GM19035 (cell line): ENCODE measurements around the gene TSTD1.

Experiments
- ATAC-seq: cut with Tn5 transposase; IDR thresholded peaks from one replicate; pipeline ENCODE4 v1.9.1; 2021; ENCODE audit not compliant: unreplicated experiment

The TSTD1 gene

GRCh38 chr1:161038523-161039153 lies at the start of gene TSTD1:
Gene TSTD1 (minus strand): TSS chr1:161038964. CDS start chr1:161038889, 75 bp downstream.
- ATAC-seq, result peak; percentile 90

GRCh38 chr1:161086457-161086856 lies 47.7 kb upstream of the TSTD1 start:
- ATAC-seq, result no peak

GRCh38 chr1:161085165-161085564 lies 46.4 kb upstream of the TSTD1 start:
- ATAC-seq, result no peak

- no peak for ATAC-seq
Measured at GRCh38 chr1:161084597-161084988, 45.8 kb upstream of the TSTD1 start.

- no peak for ATAC-seq
Measured at GRCh38 chr1:161083748-161084596, 45.2 kb upstream of the TSTD1 start.

GRCh38 chr1:161082996-161083747 lies 44.4 kb upstream of the TSTD1 start:
- ATAC-seq, result no peak

- ATAC-seq, result no peak
Measured at GRCh38 chr1:161082483-161082882, 43.7 kb upstream of the TSTD1 start.

GRCh38 chr1:161081519-161081918 lies 42.8 kb upstream of the TSTD1 start:
- no peak for ATAC-seq

GRCh38 chr1:161080441-161081405 lies 42.0 kb upstream of the TSTD1 start:
- ATAC-seq, result no peak

- no peak for ATAC-seq
Measured at GRCh38 chr1:161079436-161080110, 40.8 kb upstream of the TSTD1 start.

- no peak for ATAC-seq
Measured at GRCh38 chr1:161077426-161077825, 38.7 kb upstream of the TSTD1 start.

GRCh38 chr1:161076410-161076809 lies 37.6 kb upstream of the TSTD1 start:
- no peak for ATAC-seq

GRCh38 chr1:161074676-161075368 lies 36.1 kb upstream of the TSTD1 start:
- ATAC-seq, result no peak

GRCh38 chr1:161073474-161074121 lies 34.8 kb upstream of the TSTD1 start:
- no peak for ATAC-seq

- no peak for ATAC-seq
Measured at GRCh38 chr1:161072751-161073449, 34.1 kb upstream of the TSTD1 start.

- no peak for ATAC-seq
Measured at GRCh38 chr1:161071886-161072371, 33.2 kb upstream of the TSTD1 start.

GRCh38 chr1:161070761-161071160 lies 32.0 kb upstream of the TSTD1 start:
- ATAC-seq, result no peak

GRCh38 chr1:161069731-161070270 lies 31.0 kb upstream of the TSTD1 start, which contains the start of gene ARHGAP30:
Gene ARHGAP30 (minus strand): TSS chr1:161069891. CDS start chr1:161069624, 267 bp downstream.
- peak; percentile 87 for ATAC-seq
